ENCODE data around the gene SELE. TPM values are rescaled to one million over a fixed set of nuclear protein-coding genes. Genes with fewer than 3 reads are reported as not detected.

Gene SELE
- total and polyA plus RNA-seq, 2 of the 13 experiments (the other 11 are each of a cell fraction or from before 2014, with no cell fraction given) = 0.04 to 0.09 TPM

- TF ChIP-seq ZNF407 (CRISPR knock-in tag; IDR thresholded peaks at IDR 0.05; ENCODE audit: not compliant biosample characterization) (no peak), CTCF (CRISPR knock-in tag; IDR thresholded peaks at IDR 0.05) (no peak)
Measured at GRCh38 chr1:169698976-169699375, 34.9 kb downstream of the SELE start (continued).

- H3K4me2 ChIP-seq (ENCODE audit: low read depth, low read length) = no peak overlapping the region
- ATAC-seq (no peak), FAIRE-seq (no peak), DNase-seq (ENCODE audit: low spot score) (no peak)
- no peak overlapping the region for H2AFZ ChIP-seq (ENCODE audit: low read length)
- no peaks in the 10 kb centered on the region for H3K4me1 ChIP-seq (ENCODE audit: insufficient read depth, low read length)
- H3K4me3 ChIP-seq (replicated peaks in 1 of 3; ENCODE audit: insufficient read depth in 1 of 3, low read depth in 2 of 3, low read length in 3 of 3) = no peak overlapping the region
- no peaks in the 10 kb centered on the region for H3K36me3 ChIP-seq (replicated peaks in 1 of 2; ENCODE audit: control insufficient read depth in 1 of 2, insufficient read depth in 2 of 2, low read length in 2 of 2)
- no peak overlapping the region for H3K27ac ChIP-seq (ENCODE audit: extremely low read length, insufficient read depth, low read length)
- WGBS (ENCODE audit: low lambda C conversion rate) = 36% methylated on average over 1 of the region's 1 CpG
- no peaks in the 10 kb centered on the region for H4K20me1 ChIP-seq (ENCODE audit: insufficient read depth, low read length)
- H3K79me2 ChIP-seq (ENCODE audit: insufficient read depth, low read length) = no peaks in the 10 kb centered on the region
- in situ Hi-C loops (cut with HindIII; ENCODE audit: extremely low pct_ligation_motif_present, low pct_unique_long_range_greater_than_20kb) = no loop called here
- CTCF ChIA-PET (ENCODE audit: low intra/inter-chr PET ratio, low total read pairs) = no interaction called here
- H3K27me3 ChIP-seq (ENCODE audit: control insufficient read depth in 1 of 2, insufficient read depth in 2 of 2, low read length in 2 of 2) = 0 out of 5 replicates have a peak, but pooled peaks cover 0 to 4% of the 10 kb centered on the region in 2 experiments
- H3K9me3 ChIP-seq (ENCODE audit: low read length) = no peaks in the 10 kb centered on the region
- no TSS peak for BruUV-seq (replicated peaks)
- intact Hi-C loops (cut with micrococcal nuclease; ENCODE audit: unreplicated experiment) = no loop called here
- POLR2A ChIA-PET = no interaction called here
- H3K9ac ChIP-seq (ENCODE audit: insufficient read depth, low read depth, low read length) = no peak overlapping the region
- no peak for TF ChIP-seq PLRG1 (conservative IDR thresholded peaks at IDR 0.05)
- TF ChIP-seq, protein P1, sequence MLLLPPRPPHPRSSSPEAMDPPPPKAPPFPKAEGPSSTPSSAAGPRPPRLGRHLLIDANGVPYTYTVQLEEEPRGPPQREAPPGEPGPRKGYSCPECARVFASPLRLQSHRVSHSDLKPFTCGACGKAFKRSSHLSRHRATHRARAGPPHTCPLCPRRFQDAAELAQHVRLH (CRISPR knock-in tag; IDR thresholded peaks at IDR 0.05; ENCODE audit: borderline replicate concordance, low read depth) = no peak
- TF ChIP-seq, protein P2, sequence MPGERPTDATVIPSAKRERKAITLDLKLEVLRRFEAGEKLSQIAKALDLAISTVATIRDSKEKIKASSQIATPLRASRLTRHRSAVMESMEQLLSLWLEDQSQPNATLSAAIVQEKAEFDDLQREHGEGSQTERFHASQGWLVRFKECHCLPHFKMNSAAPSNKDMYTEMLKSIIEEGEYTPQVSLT (CRISPR knock-in tag; IDR thresholded peaks at IDR 0.05; ENCODE audit: borderline replicate concordance, low read depth) = no peak
Measured at GRCh38 chr1:169697755-169698154, 36.1 kb downstream of the SELE start.

Data from HepG2 (cell line).